HG02970 (cell line): Measurements from ENCODE around the gene MOV10.
"Not testable (repeated sequence)": the region's sequence is repeated elsewhere in the genome, so short reads cannot be mapped to it uniquely, and the experiment has no call there.

ENCODE experiments used
- ATAC-seq: cut with Tn5 transposase; IDR thresholded peaks from one replicate; pipeline ENCODE4 v1.9.1; 2021; ENCODE audit warnings: mild to moderate bottlenecking, moderate library complexity, moderate number of reproducible peaks; ENCODE audit not compliant: unreplicated experiment, low FRiP score

Gene MOV10

DNA sequence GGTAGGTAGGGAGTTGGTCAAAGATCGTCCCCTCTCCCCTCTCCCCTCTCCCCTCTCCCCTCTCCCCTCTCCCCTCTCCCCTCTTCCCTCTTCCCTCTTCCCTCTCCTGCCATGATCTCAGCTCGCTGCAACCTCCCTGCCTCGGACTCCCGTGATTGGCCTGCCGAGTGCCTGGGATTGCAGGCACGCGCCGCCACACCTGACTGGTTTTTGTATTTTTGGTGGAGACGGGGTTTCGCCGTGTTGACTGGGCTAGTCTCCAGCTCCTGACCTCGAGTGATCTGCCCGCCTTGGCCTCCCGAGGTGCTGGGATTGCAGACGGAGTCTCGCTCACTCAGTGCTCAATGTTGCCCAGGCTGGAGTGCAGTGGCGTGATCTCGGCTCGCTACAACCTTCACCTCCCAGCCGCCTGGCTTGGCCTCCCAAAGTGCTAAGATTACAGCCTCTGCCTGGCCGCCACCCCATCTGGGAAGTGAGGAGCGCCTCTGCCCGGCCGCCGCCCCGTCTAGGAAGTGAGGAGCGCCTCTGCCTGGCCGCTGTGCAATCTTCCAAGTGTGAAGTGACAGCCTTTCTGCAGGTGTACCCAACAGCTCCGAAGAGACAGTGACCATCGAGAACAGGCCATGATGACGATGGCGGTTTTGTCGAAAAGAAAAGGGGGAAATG, 54.0 kb downstream of the MOV10 start:
- not testable (repeated sequence) for ATAC-seq

DNA sequence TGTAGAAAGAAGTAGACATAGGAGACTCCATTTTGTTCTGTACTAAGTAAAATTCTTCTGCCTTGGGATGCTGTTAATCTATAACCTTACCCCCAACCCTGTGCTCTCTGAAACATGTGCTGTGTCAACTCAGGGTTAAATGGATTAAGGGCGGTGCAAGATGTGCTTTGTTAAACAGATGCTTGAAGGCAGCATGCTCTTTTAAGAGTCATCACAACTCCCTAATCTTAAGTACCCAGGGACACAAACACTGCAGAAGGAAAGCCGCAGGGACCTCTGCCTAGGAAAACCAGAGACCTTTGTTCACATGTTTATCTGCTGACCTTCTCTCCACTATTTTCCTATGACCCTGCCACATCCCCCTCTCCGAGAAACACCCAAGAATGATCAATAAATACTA, 54.6 kb downstream of the MOV10 start:
- ATAC-seq, result not testable (repeated sequence)

DNA sequence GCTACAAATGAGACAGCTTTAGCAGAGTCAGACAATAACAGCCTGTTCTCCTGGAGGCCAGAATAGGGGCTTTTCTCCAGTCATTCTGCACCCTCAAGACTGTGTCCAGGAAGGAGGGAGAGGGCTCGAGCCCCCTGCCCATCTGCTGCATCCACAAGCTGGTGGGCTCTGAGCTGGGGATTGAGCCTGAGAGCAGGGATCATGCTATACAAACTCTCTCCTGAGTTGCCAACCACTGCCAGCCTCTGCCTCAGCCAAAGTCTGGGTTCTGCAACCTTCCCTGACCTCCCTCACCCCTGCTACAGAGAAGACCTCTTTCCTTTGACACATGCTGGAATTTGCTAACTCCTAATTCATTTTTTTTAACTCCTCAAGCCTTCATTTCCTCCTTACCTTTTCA, 55.5 kb downstream of the MOV10 start:
- no peak for ATAC-seq

DNA sequence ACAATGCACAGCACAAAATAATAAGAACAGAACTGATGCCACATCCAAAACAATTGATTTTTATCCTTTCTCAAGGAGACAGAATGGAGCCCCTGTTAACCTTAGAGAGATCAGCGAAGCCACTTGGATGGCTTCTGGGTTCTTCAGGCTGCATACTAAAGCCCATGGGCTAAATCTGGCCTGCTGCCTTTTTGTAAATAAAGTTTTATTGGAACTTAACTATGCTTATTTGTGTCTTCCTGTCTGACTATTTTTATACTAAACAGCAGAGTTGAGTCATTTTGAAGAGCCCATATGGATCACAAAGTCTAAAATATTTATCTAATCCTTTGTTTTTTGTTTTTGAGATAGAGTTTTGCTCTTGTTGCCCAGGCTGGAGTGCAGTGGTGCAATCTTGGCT, 57.0 kb downstream of the MOV10 start:
- no peak for ATAC-seq

DNA sequence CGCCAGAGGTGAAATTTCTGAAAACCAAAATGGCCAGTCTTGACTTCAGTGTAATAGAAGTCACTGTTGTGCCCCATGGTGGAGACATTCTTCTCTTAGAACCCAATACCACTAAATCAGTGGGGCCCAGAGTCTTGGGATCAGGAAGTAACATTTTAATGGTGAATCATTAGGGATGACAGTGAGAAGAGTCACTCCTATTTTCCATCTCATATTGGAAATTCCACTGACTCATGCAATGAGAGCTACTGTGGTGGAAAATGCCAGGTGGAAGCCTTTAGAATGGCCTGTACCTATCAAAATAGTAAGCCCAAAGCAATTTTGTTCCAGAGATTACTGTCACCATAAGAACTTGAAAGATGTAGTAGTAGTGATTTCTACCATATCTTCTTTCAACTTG, 61.3 kb downstream of the MOV10 start:
- no peak for ATAC-seq

DNA sequence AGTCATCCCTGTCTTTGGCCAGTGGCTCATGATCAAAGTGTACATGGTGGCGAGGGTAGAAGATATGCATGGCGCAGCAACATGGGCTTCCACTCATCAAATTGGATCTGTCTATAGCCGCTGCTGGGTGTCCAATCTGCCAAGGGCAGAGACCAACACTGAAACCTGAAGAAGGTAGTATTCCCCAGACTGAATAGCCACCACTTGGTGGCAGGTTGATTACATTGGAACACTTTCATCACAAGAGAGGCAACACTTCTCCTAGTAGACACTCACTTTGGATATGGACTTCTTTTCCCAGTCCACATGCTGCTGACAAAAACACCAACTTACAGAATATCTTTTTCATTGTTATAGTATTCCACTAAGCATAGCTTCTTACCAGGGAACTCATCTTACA, 63.1 kb downstream of the MOV10 start:
- no peak for ATAC-seq

DNA sequence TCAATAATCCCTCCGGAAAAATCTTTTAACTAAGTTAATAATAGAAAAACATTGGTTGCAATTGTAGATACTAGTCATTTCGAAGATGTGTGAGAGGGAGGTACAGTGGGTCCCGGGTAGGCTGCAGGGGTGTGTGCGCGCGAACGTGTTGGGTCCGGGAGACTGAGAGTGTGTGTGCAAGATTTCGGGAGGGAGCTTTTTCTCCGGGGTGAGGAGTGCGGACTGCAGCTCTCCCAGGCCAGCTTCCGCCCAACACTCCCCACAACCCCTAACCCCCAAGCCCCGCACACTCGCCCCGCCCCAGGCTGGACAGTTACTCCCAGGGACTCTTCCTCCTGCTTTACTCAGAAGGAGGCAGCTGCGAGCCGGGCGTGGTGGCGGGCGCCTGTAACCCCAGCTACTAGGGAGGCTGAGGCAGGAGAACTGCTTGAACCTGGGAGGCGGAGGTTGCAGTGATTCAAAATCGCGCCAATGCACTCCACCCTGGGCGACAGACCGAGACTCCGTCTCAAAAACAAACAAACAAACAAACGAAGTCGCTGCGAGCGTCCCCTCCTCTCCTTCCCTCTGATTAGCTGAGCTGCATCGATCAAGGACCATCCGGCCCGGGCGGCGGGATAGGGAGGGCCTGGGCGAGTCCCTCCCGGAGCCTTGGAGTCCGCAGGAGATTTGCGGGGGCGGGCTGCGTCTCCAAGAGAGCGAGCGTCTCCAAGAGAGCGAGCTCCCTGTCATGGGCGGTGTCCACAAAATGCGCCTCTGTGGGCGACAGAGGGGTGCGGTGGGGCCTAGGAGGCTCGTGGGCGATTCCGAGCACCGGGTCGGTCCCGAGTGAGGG, 68.9 kb downstream of the MOV10 start:
- no peak for ATAC-seq

DNA sequence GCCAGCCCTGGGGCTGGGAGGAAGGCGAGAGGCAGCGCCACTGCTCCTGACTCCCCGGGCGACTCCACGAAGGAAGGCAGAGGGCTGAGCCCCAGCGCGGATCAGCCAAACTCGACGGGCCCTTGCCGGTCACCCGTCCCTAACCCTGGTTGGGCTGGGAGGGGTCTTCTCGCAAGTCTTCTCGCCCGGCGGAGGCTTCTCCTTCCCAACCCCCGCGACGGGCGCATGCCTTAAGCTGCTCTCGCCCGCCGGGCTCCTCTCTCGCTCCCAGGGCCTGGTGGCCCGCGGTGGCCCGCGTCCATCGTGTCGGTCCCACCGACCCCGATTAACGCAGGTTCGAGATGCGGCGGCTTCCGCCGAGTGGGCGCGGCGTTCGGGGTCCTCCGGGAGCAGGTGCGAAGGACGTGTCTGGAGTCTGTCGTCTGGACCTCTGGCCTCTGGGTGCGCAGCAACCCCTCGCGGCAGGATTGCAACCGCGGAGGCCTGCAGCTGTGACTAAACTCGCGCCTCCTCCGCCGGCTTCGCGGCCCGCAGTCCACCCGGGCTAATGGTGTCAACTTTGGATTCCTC, 69.6 kb downstream of the MOV10 start:
- ATAC-seq, result no peak

DNA sequence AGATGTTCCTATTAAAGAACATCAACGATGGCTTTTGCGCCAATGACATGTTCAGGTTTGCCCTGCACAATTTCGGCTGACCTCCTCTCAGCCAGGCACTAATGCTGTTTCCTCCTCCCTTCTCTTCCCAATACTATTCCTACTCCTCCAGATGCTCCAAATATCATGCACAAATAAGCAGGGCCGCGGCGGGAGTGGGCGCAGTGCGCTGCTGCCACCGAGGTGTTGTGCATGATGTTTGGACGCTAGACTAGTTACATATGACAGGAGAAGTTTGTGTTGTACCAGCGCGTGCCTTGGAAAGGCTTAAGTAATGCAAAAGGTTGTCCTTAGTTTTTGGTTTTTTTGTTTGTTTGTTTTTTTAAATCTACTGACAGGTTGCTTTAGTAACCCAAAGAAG, 73.9 kb downstream of the MOV10 start:
- no peak for ATAC-seq
